ENCODE data around the gene KCTD6. TPM values are rescaled to one million over a fixed set of nuclear protein-coding genes. Genes with fewer than 3 reads are reported as not detected.

KCTD6 gene
- total RNA-seq, 1 experiment from 2014 or later = 12.0 TPM

DNA sequence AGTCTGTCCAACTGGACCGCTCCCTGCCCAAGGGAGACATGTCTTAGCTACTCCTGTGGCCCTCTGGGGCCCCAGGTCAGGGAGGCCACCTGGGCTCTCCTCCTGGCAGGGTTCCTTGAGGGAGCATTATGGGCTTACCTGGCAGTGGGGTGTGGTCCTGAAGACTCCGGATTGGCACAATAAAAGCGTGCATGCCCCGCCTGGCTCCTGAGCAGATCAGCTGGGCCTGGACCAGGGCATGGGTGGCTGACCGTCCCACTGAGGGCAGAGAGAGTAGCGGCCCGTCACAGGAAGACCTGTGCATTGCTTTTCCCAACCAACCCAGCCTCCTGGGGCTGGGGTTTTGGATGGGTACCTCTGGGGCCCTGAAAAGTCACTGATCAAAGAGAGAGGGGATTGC, 39.7 kb downstream of the KCTD6 start (continued):
- TF ChIP-seq REST (IDR thresholded peaks at IDR 0.05; ENCODE audit: low read depth) = no peak
- TF ChIP-seq SRF (IDR thresholded peaks at IDR 0.05; ENCODE audit: low read depth) = no peak
- no peak for TF ChIP-seq SIN3A (IDR thresholded peaks at IDR 0.05; ENCODE audit: low read depth)
- no peak for TF ChIP-seq ELF1 (IDR thresholded peaks at IDR 0.05; ENCODE audit: borderline replicate concordance, low read depth)
- TF ChIP-seq ZBTB33 (IDR thresholded peaks at IDR 0.05; ENCODE audit: extremely low read depth, insufficient replicate concordance, low read length) = no peak
- TF ChIP-seq, protein P1, sequence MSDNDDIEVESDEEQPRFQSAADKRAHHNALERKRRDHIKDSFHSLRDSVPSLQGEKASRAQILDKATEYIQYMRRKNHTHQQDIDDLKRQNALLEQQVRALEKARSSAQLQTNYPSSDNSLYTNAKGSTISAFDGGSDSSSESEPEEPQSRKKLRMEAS (IDR thresholded peaks at IDR 0.05) = no peak

GRCh38 chr3:58531956-58532355, 40.1 kb downstream of the KCTD6 start:
- peaks cover 3 to 16% of the 10 kb centered on the region in 2 experiments; a peak in 2 of 4 replicates for H3K4me1 ChIP-seq (ENCODE audit: control insufficient read depth in 1 of 2, insufficient read depth in 2 of 2, low read length in 2 of 2)
- no peak overlapping the region for H3K4me3 ChIP-seq (replicated peaks in 1 of 2; ENCODE audit: low read depth in 1 of 2, low read length in 2 of 2)
- H3K4me2 ChIP-seq (ENCODE audit: low read length) = 0 out of 2 replicates have a peak overlapping the region, but pooled peaks have one; percentile 63
- BruUV-seq (replicated peaks) = no TSS peak
- ChIA-PET CTCF (interaction anchor here (0.6 to 1.3 kb wide), 9 partner anchors 9 to 775 kb away, joined by 3 to 10 read pairs (median 4); partner anchors contain the start of genes HTD2 and RPP14), POLR2A (no interaction called here), RAD21 (ENCODE audit: low non-redundant PET in 1 of 2, low total read pairs in 2 of 2, uncharacterized antibody in 2 of 2, unreplicated experiment in 2 of 2) (no interaction called here)
- ATAC-seq (peak; percentile 40), DNase-seq (ENCODE audit: low read depth, low spot score) (peak; percentile 40)
- H3K36me3 ChIP-seq (ENCODE audit: control insufficient read depth in 1 of 2, insufficient read depth in 2 of 2, low read length in 2 of 2) = no peaks in the 10 kb centered on the region
- intact Hi-C loops (cut with micrococcal nuclease) = loop anchor here (1.0 to 2.0 kb wide), 5 partner anchors 69 to 345 kb away; no protein-coding TSS in a partner anchor
- H3K27ac ChIP-seq (ENCODE audit: low read depth, low read length) = no peak overlapping the region
- H3K79me2 ChIP-seq (ENCODE audit: insufficient read depth, low read length) = no peaks in the 10 kb centered on the region
- H2AFZ ChIP-seq (ENCODE audit: low read depth, low read length, poor library complexity, severe bottlenecking) = no peak overlapping the region
- H3K27me3 ChIP-seq (ENCODE audit: insufficient read depth, low read length) = no peaks in the 10 kb centered on the region
- no peak overlapping the region for H3K9ac ChIP-seq (ENCODE audit: low read length)
- no peaks in the 10 kb centered on the region for H4K20me1 ChIP-seq (ENCODE audit: insufficient read depth)
- H3K9me2 ChIP-seq (ENCODE audit: insufficient read depth) = no peaks in the 10 kb centered on the region
- H3K9me3 ChIP-seq (ENCODE audit: control insufficient read depth in 1 of 2, insufficient read depth in 1 of 2, low read depth in 1 of 2, low read length in 2 of 2) = no peaks in the 10 kb centered on the region
- TF ChIP-seq TCF7L2 (IDR thresholded peaks at IDR 0.05; ENCODE audit: borderline replicate concordance, extremely low read depth, insufficient read depth, insufficient read length) (no peak), ELF1 (IDR thresholded peaks at IDR 0.05; ENCODE audit: borderline replicate concordance, low read depth) (no peak), FOSL1 (IDR thresholded peaks at IDR 0.05; ENCODE audit: low read depth) (0 out of 2 replicates have a peak, but pooled peaks have one; percentile 20), POLR2A (IDR thresholded peaks at IDR 0.05; ENCODE audit: borderline replicate concordance, extremely low read depth, insufficient read depth, insufficient read length) (no peak), ZFX (IDR thresholded peaks at IDR 0.05) (no peak), ZBTB33 (IDR thresholded peaks at IDR 0.05; ENCODE audit: extremely low read depth, insufficient replicate concordance, low read length) (no peak), RAD21 (IDR thresholded peaks at IDR 0.05; ENCODE audit: low read depth) (peak; percentile 40; the same call in 1 of the 2 replicates), ATF3 (IDR thresholded peaks at IDR 0.05) (no peak), CTCF (IDR thresholded peaks at IDR 0.05 in 2 of 3, conservative IDR thresholded peaks at IDR 0.05 in 1 of 3; ENCODE audit: borderline replicate concordance in 1 of 3, insufficient read depth in 1 of 3, low read depth in 2 of 3, low read length in 2 of 3) (peak; percentile 31 to 64 (median 39); a peak in 4 of 6 replicates), POLR2AphosphoS5 (IDR thresholded peaks at IDR 0.05; ENCODE audit: low read depth, low read length) (no peak)
